ENCODE measurements around the gene ADCY3.

The ADCY3 gene

GRCh38 chr2:24894750-24895149, 25.3 kb downstream of the ADCY3 start:
- H3K79me2 ChIP-seq (ENCODE audit: insufficient read depth, low read length) = no peaks in the 10 kb centered on the region
- TF ChIP-seq EZH2 (IDR thresholded peaks at IDR 0.05; ENCODE audit: borderline replicate concordance, low read length) = no peak
- no peak for TF ChIP-seq CTCF (IDR thresholded peaks at IDR 0.05; ENCODE audit: low read length)
- H2AFZ ChIP-seq (ENCODE audit: low read length) = no peak overlapping the region
- no peak overlapping the region for H3K4me3 ChIP-seq (ENCODE audit: low read depth, low read length, poor library complexity, severe bottlenecking)
- no peak overlapping the region for H3K27ac ChIP-seq (ENCODE audit: low read depth, low read length, poor library complexity, severe bottlenecking)
- no peaks in the 10 kb centered on the region for H3K27me3 ChIP-seq (ENCODE audit: insufficient read depth, low read length)
- peaks cover 26% of the 10 kb centered on the region for H3K9me3 ChIP-seq (ENCODE audit: low read length)
- peaks cover 45% of the 10 kb centered on the region for H3K36me3 ChIP-seq (ENCODE audit: insufficient read depth, low read length)
- H3F3A ChIP-seq (ENCODE audit: insufficient read depth, low read length) = no peaks in the 10 kb centered on the region
- H3K4me1 ChIP-seq (ENCODE audit: insufficient read depth, low read length, severe bottlenecking) = no peaks in the 10 kb centered on the region
- no peaks in the 10 kb centered on the region for H4K20me1 ChIP-seq (ENCODE audit: insufficient read depth, low read length)
- H3K4me2 ChIP-seq (ENCODE audit: low read length) = no peak overlapping the region
- no peak overlapping the region for H3K9ac ChIP-seq (ENCODE audit: low read length)
- H3K9me2 ChIP-seq (ENCODE audit: low read depth, low read length) = no peaks in the 10 kb centered on the region

GRCh38 chr2:24893934-24894333, 26.1 kb downstream of the ADCY3 start:
- H3K36me3 ChIP-seq (ENCODE audit: insufficient read depth, low read length) = peaks cover 41% of the 10 kb centered on the region
- no peak overlapping the region for H3K4me2 ChIP-seq (ENCODE audit: low read length)
- H3K9me3 ChIP-seq (ENCODE audit: low read length) = peaks cover 26% of the 10 kb centered on the region
- H2AFZ ChIP-seq (ENCODE audit: low read length) = no peak overlapping the region
- H3F3A ChIP-seq (ENCODE audit: insufficient read depth, low read length) = no peaks in the 10 kb centered on the region
- H3K4me1 ChIP-seq (ENCODE audit: insufficient read depth, low read length, severe bottlenecking) = no peaks in the 10 kb centered on the region
- no peaks in the 10 kb centered on the region for H3K9me2 ChIP-seq (ENCODE audit: low read depth, low read length)
- H3K27me3 ChIP-seq (ENCODE audit: insufficient read depth, low read length) = no peaks in the 10 kb centered on the region
- no peaks in the 10 kb centered on the region for H4K20me1 ChIP-seq (ENCODE audit: insufficient read depth, low read length)
- no peak overlapping the region for H3K4me3 ChIP-seq (ENCODE audit: low read depth, low read length, poor library complexity, severe bottlenecking)
- no peaks in the 10 kb centered on the region for H3K79me2 ChIP-seq (ENCODE audit: insufficient read depth, low read length)
- no peak overlapping the region for H3K9ac ChIP-seq (ENCODE audit: low read length)
- no peak overlapping the region for H3K27ac ChIP-seq (ENCODE audit: low read depth, low read length, poor library complexity, severe bottlenecking)
- TF ChIP-seq EZH2 (IDR thresholded peaks at IDR 0.05; ENCODE audit: borderline replicate concordance, low read length) (no peak), CTCF (IDR thresholded peaks at IDR 0.05; ENCODE audit: low read length) (no peak)

- H3K4me1 ChIP-seq (ENCODE audit: insufficient read depth, low read length, severe bottlenecking) = no peaks in the 10 kb centered on the region
- H3K9ac ChIP-seq (ENCODE audit: low read length) = no peak overlapping the region
- H4K20me1 ChIP-seq (ENCODE audit: insufficient read depth, low read length) = no peaks in the 10 kb centered on the region
- H3K27me3 ChIP-seq (ENCODE audit: insufficient read depth, low read length) = no peaks in the 10 kb centered on the region
- no peaks in the 10 kb centered on the region for H3K9me2 ChIP-seq (ENCODE audit: low read depth, low read length)
- H3K4me2 ChIP-seq (ENCODE audit: low read length) = no peak overlapping the region
- no peak overlapping the region for H3K27ac ChIP-seq (ENCODE audit: low read depth, low read length, poor library complexity, severe bottlenecking)
- H3K9me3 ChIP-seq (ENCODE audit: low read length) = peaks cover 20% of the 10 kb centered on the region
- TF ChIP-seq CTCF (IDR thresholded peaks at IDR 0.05; ENCODE audit: low read length) (no peak), EZH2 (IDR thresholded peaks at IDR 0.05; ENCODE audit: borderline replicate concordance, low read length) (no peak)
- no peaks in the 10 kb centered on the region for H3K79me2 ChIP-seq (ENCODE audit: insufficient read depth, low read length)
- H3F3A ChIP-seq (ENCODE audit: insufficient read depth, low read length) = no peaks in the 10 kb centered on the region
- no peak overlapping the region for H3K4me3 ChIP-seq (ENCODE audit: low read depth, low read length, poor library complexity, severe bottlenecking)
- no peak overlapping the region for H2AFZ ChIP-seq (ENCODE audit: low read length)
- H3K36me3 ChIP-seq (ENCODE audit: insufficient read depth, low read length) = peaks cover 34% of the 10 kb centered on the region
Measured at GRCh38 chr2:24892928-24893327, 27.1 kb downstream of the ADCY3 start.

Measured in OCI-LY1 (cell line).